HG03575 (cell line): ENCODE measurements around the gene ZNF627.

Source experiments
- ATAC-seq: cut with Tn5 transposase; IDR thresholded peaks from one replicate; pipeline ENCODE4 v1.9.1; 2021; ENCODE audit not compliant: unreplicated experiment, insufficient number of reproducible peaks, low FRiP score; ENCODE audit errors: extremely low read depth

Gene ZNF627

DNA sequence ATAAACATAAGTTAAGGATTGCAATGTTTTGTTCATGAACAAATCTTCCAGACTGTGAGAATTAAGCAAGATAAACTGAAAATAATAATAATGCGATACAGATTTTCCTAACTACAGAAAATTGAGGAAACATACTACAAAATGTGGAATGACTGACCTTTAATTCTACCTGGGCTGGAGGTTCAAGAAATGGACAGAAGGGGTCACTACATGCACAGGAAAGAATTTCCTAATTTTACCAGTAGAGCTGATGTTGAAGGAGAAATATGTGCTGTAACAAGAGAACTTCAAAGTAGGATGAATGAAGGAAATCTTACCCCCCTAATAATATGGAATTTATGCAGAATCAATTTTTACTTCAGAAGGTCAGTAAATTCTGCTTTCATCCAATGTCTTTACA, 62.3 kb downstream of the ZNF627 start:
- no peak for ATAC-seq

DNA sequence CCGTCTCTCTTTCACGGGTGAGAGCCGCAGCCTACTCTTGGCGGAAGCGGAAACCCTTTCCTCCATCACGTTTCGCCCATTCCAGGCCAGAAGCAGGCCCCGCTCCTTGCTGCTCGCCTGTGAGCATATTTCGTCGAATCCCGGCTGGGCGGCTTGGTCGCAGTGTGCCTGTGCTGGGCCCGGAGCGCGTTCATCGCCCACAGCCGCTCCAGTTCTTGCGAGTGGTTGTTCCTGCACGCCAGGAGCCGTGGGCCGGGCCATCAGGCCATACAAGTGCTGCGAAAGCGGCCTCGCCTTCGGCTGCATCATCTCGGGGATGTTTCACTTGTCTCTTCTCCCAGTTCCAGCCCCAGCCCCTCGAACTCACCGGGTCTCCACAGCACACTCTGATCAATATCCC, 65.0 kb downstream of the ZNF627 start:
- no peak for ATAC-seq

GRCh38 chr19:11663181-11663591, 65.9 kb downstream of the ZNF627 start:
- no peak for ATAC-seq
